Activated CD8-positive, alpha-beta memory T cell treated with anti-CD3 and anti-CD28 coated beads, Interleukin-2, amount 50 U/mL, for 24 hours (primary cell): ENCODE results near the gene ARHGAP30.
"Not testable (repeated sequence)": the region's sequence is repeated elsewhere in the genome, so short reads cannot be mapped to it uniquely, and the experiment has no call there.

Experiments used
- DNase-seq: peaks from one replicate; pipeline ENCODE4 v3.0.0-alpha.2; 2020; ENCODE audit errors: extremely low read depth

Gene ARHGAP30

DNA sequence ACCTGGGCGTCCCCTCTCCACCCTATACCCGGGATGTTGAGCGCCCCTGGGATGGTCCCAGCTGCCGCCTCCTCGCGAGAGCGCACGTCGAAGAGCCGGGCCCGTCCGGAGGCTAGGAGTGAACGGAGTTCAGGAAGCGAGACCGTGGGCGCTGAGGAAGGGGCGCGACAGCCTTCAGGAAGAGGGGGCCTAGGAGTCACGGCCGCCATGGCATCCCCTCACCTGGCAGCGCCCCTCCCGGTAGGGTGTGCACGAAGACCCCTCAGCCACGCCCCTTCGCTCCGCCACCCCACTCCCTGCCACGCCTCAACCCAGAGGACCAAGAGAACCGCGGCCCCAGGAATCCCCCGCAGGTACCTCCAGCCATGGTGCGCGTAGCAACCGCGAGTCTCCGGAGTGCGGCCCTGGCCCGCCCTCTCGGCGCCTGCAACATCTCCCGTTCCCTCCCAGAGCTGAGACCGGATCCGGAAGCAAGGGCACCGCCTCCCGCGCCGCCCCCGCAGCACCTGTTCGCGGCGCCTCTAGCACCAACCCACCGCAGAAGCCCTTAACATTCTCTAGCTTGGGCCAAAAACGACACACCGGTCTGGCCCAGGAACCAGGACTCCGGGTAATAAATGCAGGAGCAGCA is 31.1 kb downstream of the ARHGAP30 start, which contains the start of gene TSTD1:
Gene TSTD1, minus strand, starts transcription at position 442 of the 631 bp plus-strand sequence. Its CDS starts 75 bp downstream, at position 367.
- DNase-seq = peak; percentile 67

DNA sequence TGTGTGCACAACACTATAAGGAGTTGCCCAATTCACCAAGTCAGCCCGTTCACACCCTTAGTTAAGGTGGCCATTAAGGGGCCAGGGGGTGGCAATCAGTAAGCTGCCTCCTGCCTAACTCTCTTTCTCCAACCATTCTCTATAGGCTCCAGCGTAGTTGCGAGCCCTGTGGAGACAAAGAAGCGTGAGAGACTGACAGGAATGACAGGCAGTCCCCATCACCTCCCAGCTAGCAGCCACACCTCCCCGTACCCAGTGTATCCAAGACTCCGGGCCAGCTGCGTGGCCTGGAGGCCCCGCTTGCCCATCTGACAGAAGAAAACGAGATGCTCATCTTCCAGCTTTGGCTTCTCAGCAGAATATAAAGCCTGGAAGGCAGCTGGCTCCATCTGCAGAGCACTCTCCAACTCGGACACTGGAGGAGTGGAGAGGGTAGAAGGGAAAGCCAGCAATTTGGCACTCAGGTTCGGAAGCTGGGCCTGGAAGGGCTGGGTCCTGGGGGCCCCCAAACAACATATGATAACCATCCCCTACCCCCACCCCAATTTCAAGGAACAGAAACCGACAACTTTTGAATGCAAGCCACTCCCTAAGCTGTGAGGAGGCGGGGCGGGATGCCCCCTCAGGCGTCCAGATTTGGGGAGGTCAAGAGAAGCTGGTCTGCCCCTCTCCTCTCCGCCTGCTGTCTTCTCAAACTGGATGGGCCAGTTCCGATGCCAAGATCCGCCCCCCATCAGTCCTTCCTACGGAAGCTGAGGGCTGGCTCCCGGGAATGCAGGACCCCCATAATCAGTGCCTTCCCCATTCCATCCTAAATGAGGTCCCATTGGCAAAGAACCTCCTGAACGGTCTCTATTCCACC is 31.8 kb downstream of the ARHGAP30 start:
- DNase-seq = no peak

DNA sequence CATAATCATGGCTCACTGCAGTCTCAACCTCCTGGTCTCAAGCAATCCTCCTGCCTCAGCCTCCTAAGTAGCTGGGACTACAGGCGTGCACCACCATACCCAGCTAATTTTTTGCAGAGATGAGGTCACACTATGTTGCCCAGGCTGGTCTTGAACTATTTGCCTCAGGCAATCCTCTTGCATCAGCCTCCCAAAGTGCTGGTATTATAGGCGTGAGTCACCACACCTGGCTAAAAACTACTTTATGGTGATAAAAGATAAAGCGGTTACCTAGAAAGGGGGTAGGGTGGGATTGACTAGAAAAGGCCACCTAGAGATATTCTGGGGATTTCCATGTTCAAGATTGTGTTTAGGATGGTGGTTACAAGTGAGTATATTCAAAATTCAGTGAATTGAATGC is 35.9 kb downstream of the ARHGAP30 start:
- no peak for DNase-seq

DNA sequence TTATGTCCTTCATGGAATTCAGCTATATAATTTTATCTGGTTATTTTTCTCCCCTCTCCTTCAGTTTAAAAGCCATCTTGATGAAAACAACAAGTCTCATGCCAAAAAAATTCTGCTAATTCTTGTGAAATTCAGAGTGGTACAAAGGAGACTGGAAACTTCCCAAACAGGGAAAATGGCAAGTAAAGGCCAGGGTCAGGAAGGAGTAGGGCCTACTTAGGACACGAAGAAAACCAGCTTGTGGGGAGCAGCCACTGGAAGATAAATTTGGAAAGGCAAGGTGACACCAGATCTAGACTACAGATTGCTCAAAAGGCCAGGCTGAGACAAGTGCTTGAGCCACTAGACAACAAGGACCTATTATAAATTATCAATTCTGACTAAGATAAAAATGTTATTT is 37.3 kb downstream of the ARHGAP30 start:
- no peak for DNase-seq

DNA sequence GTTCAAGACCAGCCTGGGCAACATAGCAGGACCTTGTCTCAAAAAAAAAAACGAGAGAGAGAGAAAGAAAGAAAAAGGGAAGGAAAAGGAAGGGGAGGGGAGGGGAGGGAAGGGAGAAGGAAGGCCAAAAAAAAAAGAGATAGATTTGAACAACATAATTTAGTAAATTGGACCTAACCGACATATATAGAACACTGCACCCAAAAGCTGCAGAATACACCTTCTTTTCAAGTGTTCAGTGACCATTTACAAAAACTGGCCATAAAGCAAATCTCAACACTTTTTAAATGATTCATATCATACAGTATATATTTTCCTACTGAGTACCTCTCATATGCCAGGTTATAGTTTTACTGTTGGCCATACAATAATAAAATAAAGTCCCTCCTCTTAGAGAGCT is 37.8 kb downstream of the ARHGAP30 start:
- no peak for DNase-seq

DNA sequence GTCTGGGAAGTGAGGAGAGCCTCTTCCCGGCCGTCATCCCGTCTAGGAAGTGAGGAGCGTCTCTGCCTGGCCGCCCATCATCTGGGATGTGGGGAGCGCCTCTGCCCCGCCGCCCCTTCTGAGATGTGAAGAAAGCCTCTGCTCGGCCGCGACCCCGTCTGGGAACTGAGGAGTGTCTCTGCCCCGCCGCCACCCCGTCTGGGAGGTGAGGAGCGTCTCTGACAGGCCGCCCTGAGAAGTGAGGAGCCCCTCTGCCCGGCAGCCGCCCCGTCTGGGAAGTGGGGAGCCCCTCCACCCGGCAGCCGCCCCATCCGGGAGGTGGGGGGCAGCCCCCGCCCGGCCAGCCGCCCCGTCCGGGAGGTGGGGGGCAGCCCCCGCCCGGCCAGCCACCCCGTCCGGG is 40.2 kb downstream of the ARHGAP30 start:
- DNase-seq = not testable (repeated sequence)

DNA sequence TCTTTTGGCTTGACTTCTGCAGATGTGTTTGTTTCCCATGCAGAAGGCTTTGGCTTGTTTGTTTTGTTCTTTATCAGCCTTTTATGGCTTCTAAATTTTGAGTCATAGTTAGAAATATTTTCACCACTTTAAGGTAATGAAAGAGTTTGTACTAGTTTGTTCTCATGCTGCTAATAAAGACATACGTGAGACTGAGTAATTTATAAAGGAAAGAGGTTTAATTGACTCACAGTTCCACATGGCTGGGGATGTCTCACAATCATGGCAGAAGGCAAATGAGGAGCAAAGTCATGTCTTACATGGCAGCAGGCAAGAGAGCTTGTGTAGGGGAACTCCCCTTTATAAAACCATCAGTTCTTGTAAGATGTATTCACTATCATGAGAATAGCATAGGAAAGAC is 42.7 kb downstream of the ARHGAP30 start:
- DNase-seq = not testable (repeated sequence)

DNA sequence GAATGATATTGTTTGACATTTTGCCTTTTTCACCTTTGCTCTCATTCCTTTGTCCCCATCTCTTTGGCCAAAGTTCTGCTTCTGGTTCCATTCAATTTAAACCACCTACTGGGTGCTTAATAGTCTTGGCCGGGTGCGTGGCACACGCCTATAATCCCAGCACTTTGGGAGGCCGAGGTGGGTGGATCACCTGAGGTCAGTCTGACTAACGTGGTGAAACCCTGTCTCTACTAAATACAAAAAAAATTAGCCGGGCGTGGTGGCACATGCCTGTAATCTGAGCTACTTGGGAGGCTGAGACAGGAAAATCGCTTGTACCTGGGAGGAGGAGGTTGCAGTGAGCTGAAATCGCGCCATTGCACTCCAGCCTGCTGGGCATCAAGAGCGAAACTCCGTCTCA is 47.3 kb downstream of the ARHGAP30 start:
- not testable (repeated sequence) for DNase-seq

DNA sequence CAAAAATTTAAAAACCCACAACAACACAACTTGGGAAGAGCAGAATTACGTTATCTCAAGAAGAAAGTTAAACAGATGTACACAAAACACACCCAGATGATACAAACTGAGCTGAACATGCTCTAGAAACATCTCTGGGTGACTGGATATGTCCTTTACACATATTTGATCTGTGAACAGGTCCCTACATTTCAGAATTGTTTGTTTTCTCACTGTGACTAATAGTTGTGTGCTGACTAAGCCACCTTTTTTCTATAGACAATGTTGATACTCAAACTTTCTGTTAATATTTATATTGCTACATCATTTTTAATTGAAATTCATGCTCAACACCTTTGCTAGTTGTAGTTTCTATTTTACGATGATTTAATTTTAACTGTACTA is 47.7 kb downstream of the ARHGAP30 start:
- no peak for DNase-seq

DNA sequence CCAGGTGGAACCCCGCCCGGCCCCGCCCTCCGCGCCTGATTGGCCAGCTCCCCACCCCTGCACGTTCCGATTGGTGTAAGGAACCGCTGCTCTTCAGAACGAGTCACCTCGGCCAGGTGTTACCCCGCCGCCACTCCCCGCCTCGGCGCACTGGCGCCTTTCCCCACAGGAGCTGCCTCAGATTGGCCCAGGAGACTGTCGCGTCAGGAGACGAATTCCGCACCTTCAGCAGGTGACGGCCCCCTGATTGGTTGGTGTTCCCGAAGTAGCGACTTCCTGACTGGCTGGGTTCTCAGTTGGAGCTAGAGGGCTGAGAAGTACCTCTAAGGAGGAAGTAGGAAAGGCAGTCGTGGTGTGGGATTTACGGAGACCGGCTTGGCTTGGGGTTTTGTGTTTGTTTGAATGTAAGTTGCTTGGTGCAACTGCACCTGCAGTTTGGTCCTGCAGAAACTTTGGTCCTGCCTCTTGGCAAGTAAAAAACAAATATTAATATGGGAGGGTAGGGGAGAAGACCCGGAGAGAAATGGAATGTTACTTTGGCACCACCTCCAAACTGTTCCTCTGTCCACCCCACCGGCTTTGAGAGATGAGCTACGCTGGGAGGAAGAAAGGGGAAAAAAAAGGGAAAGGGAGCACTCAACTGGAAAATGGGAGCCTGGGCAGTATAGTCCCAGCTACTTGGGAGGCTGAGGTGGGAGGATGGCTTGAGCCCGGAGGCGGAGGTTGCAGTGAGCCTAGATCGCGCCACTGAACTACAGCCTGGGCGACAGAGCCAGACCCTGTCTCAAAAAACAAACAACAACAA is 48.3 kb downstream of the ARHGAP30 start:
- DNase-seq = no peak

DNA sequence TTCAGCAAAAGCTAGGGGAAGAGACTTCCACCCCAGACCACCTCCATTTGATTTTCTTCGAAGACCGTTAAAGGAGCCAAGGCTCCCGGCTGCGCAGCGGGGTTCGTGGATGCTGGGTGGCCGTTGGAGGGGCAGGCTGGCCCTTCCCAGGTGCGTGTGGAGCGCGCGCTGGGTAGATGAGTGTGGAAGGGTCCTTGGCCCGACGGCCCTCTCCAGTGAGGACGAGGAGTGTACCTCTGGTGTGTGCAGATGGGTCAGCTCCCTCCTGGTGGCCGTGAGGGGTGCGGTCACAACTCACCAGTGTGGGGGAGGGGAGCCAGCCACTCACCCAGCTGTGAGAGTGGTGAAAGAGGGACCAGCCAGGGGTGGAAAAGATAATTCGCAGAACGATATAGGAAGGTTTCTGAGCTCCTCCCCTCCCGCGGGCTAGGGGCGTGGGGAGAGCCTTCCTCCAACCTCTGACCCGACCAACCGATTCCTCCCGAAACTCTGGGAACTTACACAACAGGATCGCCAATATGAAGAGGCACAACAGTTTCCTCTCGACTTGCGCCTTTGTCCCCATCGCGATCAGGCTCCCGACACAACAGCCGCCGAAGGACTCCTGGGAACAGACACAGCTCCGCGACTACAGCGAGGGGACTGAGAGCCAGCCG is 49.1 kb downstream of the ARHGAP30 start, which contains the start of gene F11R:
Gene F11R, minus strand, starts transcription at position 644 of the 656 bp plus-strand sequence. Its CDS starts 79 bp downstream, at position 565.
- DNase-seq = no peak

DNA sequence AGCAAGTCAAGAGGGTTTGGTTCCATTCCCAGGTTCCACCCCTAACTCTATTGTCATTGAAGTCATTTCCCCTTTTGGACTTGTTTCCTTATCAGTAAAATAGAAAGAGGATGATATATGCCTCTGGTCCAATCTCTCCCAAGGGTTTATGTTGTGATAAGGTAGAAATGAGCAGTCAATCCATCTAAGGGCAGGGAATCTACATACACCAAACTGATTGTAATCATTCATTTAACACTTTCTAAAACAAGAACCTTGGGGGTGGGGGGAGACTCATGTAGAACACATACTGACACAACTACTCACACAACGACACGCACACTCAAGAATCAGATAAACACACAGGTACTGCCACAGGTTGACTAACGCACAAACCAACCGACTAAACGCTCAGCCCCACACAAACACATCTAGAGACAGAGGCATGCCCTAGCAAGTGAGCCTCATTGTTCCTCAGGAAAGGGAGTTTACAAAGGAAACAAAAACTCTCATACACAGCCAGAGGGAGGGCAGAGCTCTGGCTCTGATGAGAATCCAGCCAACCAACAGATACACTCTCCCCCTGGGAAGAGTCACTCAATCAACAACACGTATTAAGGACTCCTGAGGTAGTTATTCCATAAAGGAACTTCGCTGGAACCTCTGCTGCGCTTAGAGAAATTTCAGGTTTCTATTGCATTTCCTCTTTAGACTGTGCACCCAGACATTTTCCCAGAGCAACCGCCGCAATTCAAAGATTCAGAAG is 49.8 kb downstream of the ARHGAP30 start:
- no peak for DNase-seq

DNA sequence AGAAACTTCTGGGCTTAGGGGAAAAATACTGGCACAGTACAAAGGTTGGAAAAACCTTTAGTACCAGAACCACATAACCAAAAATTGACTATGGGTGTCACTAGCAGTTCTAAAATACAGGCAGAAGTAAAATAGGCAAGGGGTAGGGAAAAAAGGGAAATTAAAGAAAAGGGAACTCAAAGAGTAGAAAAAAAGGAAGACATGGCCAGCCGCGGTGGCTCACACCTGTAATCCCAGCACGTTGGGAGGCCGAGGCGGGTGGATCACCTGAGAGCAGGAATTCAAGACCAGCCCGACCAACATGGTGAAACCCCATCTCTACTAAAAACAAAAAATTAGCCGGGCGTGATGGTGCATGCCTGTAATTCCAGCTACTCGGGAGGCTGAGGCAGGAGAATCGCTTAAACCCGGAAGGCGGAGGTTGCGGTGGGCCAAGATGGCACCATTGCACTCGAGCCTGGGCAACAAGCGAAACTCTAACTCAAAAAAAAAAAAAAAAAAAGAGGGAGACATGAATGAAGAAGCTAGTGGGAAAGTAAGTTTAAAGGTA is 50.5 kb downstream of the ARHGAP30 start:
- DNase-seq = not testable (repeated sequence)

DNA sequence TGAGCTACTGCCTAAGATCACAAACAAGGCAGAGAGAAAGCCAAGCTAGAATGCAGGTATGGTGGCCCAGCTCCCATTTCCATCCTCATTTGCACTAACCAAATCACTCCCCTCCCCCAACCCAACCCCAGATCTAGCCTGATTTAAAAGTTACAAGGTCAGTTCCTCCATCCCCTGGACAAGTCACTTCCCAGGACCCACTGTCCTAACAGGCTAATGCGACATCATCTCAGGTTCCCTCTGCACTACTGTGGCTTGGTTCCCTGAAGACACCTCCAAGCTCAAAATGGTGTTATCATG is 51.1 kb downstream of the ARHGAP30 start:
- no peak for DNase-seq

DNA sequence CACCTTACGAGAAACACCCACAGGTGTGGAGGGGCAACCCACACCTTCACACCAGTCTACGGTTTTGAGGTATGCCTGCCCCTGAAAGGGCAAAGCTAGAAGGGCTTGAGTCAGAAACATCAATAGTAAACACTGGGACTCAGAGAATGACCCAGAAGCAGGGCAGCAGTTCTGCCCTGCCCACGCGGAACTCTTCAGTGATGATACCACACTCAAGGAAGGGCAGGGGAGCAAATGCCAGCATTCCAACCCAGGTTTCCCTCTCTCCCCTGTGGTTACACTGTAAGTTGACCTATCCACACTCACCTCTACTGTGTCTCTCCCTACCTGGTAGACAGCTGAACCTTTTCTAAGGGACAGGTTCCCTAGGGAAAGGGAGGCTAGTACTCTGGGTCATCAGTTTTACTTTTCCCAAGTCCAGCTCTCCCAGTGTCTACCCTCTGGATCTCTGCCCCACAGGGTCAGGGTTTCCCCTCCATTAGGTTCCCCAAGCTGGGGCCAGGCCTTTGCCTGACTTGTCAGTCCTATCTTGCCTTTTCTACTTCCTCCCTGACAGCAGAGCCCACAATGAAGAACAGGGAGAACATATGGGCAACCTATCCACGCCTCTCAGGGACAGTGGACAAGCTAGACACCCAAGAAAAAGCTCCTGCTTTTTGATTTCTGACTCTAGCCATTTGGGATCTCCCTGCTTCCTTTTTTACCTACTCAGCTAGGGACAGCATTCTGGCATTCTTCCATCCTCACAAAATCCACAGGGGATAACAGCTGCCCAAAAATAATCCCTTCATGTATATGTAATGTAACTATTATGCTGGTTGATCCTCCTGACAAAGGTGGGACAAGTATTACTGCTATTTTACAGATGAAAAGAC is 51.7 kb downstream of the ARHGAP30 start:
- DNase-seq = no peak

DNA sequence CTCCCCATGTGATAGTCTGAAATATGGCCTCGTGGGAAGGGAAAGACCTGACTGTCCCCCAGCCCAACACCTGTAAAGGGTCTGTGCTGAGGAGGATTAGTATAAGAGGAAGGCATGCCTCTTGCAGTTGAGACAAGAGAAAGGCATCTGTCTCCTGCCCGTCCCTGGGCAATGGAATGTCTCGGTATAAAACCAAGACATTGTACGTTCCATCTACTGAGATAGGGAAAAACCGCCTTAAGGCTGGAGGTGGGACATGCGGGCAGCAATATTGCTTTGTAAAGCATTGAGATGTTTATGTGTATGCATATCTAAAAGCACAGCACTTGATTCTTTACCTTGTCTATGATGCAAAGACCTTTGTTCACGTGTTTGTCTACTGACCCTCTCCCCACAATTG is 52.5 kb downstream of the ARHGAP30 start:
- DNase-seq = not testable (repeated sequence)

DNA sequence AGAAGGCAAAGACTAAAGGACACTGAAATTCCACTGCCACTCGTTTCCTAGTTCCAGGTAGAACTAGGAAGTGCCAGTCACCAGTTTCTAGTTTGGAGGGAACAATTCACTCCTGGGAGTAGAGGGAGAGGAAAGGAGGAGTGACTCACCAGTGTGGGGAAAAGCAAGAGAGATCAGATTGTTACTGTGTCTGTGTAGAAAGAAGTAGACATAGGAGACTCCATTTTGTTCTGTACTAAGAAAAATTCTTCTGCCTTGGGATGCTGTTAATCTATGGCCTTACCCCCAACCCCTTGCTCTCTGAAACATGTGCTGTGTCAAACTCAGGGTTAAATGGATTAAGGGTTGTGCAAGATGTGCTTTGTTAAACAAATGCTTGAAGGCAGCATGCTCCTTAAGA is 53.0 kb downstream of the ARHGAP30 start:
- not testable (repeated sequence) for DNase-seq

DNA sequence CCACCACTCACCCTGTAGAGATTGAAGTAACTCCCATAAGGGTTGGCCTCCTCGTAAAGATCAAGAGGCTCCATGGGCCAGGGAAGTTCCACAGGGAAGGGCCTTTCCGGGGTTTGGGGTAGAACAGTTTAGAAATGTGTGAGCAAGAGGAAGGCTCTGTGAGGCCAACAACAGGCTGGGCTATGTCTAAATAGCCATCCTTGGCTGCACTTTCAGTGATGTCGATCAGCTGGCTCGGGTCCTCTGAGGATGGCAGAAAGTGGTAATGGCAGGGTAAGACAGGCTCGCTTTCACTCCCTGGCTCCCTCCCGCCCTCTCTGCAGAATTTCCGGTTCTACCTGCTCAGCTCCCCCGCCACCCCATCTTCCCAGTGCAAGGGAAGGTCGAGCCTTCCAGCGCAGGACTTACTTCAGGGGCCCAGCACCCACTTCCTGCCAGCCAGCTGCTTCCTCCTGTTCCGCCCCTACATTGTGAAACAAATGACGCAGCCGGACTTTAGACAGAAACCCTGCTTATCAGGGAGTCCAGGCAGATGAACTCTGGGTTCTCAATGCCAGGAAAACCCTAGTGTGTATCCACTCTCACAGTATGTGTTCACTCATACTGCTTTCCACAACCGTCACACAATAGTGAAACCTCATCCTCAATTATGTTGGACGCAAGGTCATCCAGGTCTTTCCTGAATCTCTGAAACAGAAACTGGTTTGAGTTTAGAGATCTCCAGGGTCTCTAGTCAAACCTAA is 56.0 kb downstream of the ARHGAP30 start:
- DNase-seq = peak; percentile 31

DNA sequence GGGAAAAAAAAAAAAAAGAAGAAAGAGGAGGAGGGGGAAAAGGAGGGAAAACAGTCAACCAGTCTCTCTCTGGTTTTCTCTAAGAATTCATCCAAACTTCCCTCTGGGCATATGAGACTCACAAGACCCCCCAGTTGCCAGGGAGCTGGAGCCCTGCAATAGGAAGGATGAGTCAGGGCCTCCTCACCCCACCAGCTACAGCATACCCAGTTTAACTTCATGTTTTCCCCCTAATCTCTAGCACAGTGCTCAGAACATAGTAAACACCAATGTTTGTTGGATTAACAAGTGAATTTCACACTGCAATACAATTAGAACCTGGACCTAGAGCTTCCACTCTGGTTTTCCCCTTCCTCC is 56.6 kb downstream of the ARHGAP30 start:
- DNase-seq = no peak
